HG03097 (cell line): ENCODE measurements around the gene SPACDR.

Experiments used
- ATAC-seq: cut with Tn5 transposase; IDR thresholded peaks from one replicate; pipeline ENCODE4 v1.9.1; 2021; ENCODE audit not compliant: unreplicated experiment, low FRiP score

The SPACDR gene

GRCh38 chr7:100486111-100486636 lies 22.1 kb upstream of the SPACDR start:
- ATAC-seq: no peak

- no peak for ATAC-seq
These were observed 21.4 kb upstream of the SPACDR start for GRCh38 chr7:100485471-100485876.

GRCh38 chr7:100484673-100485045 lies 20.6 kb upstream of the SPACDR start:
- no peak for ATAC-seq

GRCh38 chr7:100483722-100484672 lies 19.9 kb upstream of the SPACDR start, which contains the start of gene NYAP1:
NYAP1 (plus strand) TSS chr7:100483927; CDS start chr7:100485312, 1,385 bp downstream.
- peak; percentile 6 for ATAC-seq

- peak; percentile 44 for ATAC-seq
These were observed 19.1 kb upstream of the SPACDR start for GRCh38 chr7:100483090-100483721.

- no peak for ATAC-seq
These were observed 18.6 kb upstream of the SPACDR start for GRCh38 chr7:100482728-100483089.

GRCh38 chr7:100481466-100481865 lies 17.4 kb upstream of the SPACDR start:
- no peak for ATAC-seq

- peak; percentile 48 for ATAC-seq
These were observed 15.0 kb upstream of the SPACDR start, which contains the start of gene TSC22D4 for GRCh38 chr7:100478958-100479660. TSC22D4 (minus strand) TSS chr7:100479214; CDS start chr7:100478038, 1,176 bp downstream.

GRCh38 chr7:100477871-100478267 lies 13.8 kb upstream of the SPACDR start:
- no peak for ATAC-seq

- ATAC-seq: no peak
These were observed 13.1 kb upstream of the SPACDR start for GRCh38 chr7:100476903-100477870.

GRCh38 chr7:100476101-100476780 lies 12.2 kb upstream of the SPACDR start:
- no peak for ATAC-seq

- ATAC-seq: no peak
These were observed 11.5 kb upstream of the SPACDR start for GRCh38 chr7:100475549-100475948.

- no peak for ATAC-seq
These were observed 8.9 kb upstream of the SPACDR start for GRCh38 chr7:100472854-100473499.

- no peak for ATAC-seq
These were observed 8.2 kb upstream of the SPACDR start for GRCh38 chr7:100472121-100472851.

- no peak for ATAC-seq
These were observed 7.0 kb upstream of the SPACDR start for GRCh38 chr7:100471021-100471420.

GRCh38 chr7:100469227-100470044 lies 5.4 kb upstream of the SPACDR start:
- ATAC-seq: no peak
